GM23338 (cell line): ENCODE data around the gene SEMA7A.

ENCODE experiments used
- CREB1 ChIP-seq: fragments of 250-450 bp; sonication (Bioruptor Pico); IDR thresholded peaks from 2 replicates; pipeline ENCODE4 v1.5.0; 2020; ENCODE audit warnings: low read depth, mild to moderate bottlenecking, moderate library complexity
- EZH2 ChIP-seq: fragments of 200-600 bp; sonication (generic); IDR thresholded peaks from one replicate; pipeline ENCODE4 v1.8.0; 2017; ENCODE audit warnings: antibody characterized with exemption, mild to moderate bottlenecking, low read depth; ENCODE audit not compliant: unreplicated experiment
- EZH2phosphoT487 ChIP-seq: fragments of 200-600 bp; sonication (generic); IDR thresholded peaks from one replicate; pipeline ENCODE4 v1.8.1; 2018; ENCODE audit warnings: antibody characterized with exemption; ENCODE audit not compliant: unreplicated experiment
- JUNB ChIP-seq: IDR thresholded peaks from one replicate; pipeline ENCODE4 v1.6.1; 2016; ENCODE audit warnings: antibody characterized with exemption; ENCODE audit not compliant: unreplicated experiment
- POLR2AphosphoS5 ChIP-seq: IDR thresholded peaks from 2 replicates; pipeline ENCODE4 v1.6.1; 2016; ENCODE audit warnings: antibody characterized with exemption, low read depth
- STAT1 ChIP-seq: IDR thresholded peaks from one replicate; pipeline ENCODE4 v1.6.1; 2016; ENCODE audit warnings: antibody characterized with exemption; ENCODE audit not compliant: unreplicated experiment
- ZNF331 ChIP-seq: fragments of 250-450 bp; sonication (Bioruptor Pico); IDR thresholded peaks from 2 replicates; pipeline ENCODE4 v1.5.0; 2020; ENCODE audit warnings: low read depth, mild to moderate bottlenecking, moderate library complexity
- TF ChIP-seq, protein P1 (sequence below), 2 experiments: fragments of 200-600 bp in 1 of 2; sonication (generic) in 1 of 2; conservative IDR thresholded peaks; 2 replicates each; pipeline versions ENCODE4 v1.5.1 to v1.6.1; 2016 to 2017; ENCODE audit warnings: antibody characterized with exemption in 2 of 2, low read depth in 2 of 2, mild to moderate bottlenecking in 2 of 2, moderate library complexity in 1 of 2
- TF ChIP-seq, protein P2 (sequence below): IDR thresholded peaks from one replicate; pipeline ENCODE4 v1.6.1; 2018; ENCODE audit warnings: antibody characterized with exemption; ENCODE audit not compliant: unreplicated experiment
- TF ChIP-seq, protein P3 (sequence below): IDR thresholded peaks from 2 replicates; pipeline ENCODE4 v1.6.1; 2016; ENCODE audit warnings: antibody characterized with exemption

GRCh38 chr15:74364936-74365597 lies 68.7 kb downstream of the SEMA7A start:
- TF ChIP-seq, protein P1, sequence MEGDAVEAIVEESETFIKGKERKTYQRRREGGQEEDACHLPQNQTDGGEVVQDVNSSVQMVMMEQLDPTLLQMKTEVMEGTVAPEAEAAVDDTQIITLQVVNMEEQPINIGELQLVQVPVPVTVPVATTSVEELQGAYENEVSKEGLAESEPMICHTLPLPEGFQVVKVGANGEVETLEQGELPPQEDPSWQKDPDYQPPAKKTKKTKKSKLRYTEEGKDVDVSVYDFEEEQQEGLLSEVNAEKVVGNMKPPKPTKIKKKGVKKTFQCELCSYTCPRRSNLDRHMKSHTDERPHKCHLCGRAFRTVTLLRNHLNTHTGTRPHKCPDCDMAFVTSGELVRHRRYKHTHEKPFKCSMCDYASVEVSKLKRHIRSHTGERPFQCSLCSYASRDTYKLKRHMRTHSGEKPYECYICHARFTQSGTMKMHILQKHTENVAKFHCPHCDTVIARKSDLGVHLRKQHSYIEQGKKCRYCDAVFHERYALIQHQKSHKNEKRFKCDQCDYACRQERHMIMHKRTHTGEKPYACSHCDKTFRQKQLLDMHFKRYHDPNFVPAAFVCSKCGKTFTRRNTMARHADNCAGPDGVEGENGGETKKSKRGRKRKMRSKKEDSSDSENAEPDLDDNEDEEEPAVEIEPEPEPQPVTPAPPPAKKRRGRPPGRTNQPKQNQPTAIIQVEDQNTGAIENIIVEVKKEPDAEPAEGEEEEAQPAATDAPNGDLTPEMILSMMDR (conservative IDR thresholded peaks at IDR 0.05; ENCODE audit: low read depth in 2 of 2), result no peak
- TF ChIP-seq EZH2 (no peak), POLR2AphosphoS5 (no peak), STAT1 (no peak), EZH2phosphoT487 (no peak), CREB1 (CRISPR knock-in tag) (no peak), ZNF331 (CRISPR knock-in tag) (no peak), JUNB (no peak)
- TF ChIP-seq, protein P2, sequence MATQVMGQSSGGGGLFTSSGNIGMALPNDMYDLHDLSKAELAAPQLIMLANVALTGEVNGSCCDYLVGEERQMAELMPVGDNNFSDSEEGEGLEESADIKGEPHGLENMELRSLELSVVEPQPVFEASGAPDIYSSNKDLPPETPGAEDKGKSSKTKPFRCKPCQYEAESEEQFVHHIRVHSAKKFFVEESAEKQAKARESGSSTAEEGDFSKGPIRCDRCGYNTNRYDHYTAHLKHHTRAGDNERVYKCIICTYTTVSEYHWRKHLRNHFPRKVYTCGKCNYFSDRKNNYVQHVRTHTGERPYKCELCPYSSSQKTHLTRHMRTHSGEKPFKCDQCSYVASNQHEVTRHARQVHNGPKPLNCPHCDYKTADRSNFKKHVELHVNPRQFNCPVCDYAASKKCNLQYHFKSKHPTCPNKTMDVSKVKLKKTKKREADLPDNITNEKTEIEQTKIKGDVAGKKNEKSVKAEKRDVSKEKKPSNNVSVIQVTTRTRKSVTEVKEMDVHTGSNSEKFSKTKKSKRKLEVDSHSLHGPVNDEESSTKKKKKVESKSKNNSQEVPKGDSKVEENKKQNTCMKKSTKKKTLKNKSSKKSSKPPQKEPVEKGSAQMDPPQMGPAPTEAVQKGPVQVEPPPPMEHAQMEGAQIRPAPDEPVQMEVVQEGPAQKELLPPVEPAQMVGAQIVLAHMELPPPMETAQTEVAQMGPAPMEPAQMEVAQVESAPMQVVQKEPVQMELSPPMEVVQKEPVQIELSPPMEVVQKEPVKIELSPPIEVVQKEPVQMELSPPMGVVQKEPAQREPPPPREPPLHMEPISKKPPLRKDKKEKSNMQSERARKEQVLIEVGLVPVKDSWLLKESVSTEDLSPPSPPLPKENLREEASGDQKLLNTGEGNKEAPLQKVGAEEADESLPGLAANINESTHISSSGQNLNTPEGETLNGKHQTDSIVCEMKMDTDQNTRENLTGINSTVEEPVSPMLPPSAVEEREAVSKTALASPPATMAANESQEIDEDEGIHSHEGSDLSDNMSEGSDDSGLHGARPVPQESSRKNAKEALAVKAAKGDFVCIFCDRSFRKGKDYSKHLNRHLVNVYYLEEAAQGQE, result no peak
- TF ChIP-seq, protein P3, sequence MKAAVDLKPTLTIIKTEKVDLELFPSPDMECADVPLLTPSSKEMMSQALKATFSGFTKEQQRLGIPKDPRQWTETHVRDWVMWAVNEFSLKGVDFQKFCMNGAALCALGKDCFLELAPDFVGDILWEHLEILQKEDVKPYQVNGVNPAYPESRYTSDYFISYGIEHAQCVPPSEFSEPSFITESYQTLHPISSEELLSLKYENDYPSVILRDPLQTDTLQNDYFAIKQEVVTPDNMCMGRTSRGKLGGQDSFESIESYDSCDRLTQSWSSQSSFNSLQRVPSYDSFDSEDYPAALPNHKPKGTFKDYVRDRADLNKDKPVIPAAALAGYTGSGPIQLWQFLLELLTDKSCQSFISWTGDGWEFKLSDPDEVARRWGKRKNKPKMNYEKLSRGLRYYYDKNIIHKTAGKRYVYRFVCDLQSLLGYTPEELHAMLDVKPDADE, result no peak
